K562 (cell line): ENCODE data around the gene DYSF. TPM values are rescaled to one million over a fixed set of nuclear protein-coding genes. Genes with fewer than 3 reads are reported as not detected.

Source experiments
- ATAC-seq: fragments of 200-7000 bp; cut with Tn5 transposase; 3 replicates; pipeline ENCODE4 v1.9.1; 2020; ENCODE audit warnings: moderate library complexity
- BruUV-seq: library from RNA; stranded (reverse); fragments of 400-500 nt; replicated peaks from 2 replicates; lab custom pipeline; 2021; lab: Mats Ljungman, UMichigan
- CTCF ChIA-PET: fragments of 300-600 bp; formaldehyde crosslinking; extraction: SDS; loops from one replicate; lab custom pipeline; 2021; ENCODE audit warnings: low intra/inter-chr PET ratio; lab: Yijun Ruan, JAX
- POLR2A ChIA-PET: fragments of 300-600, 350-650 bp; sonication (Branson Sonifier 250); formaldehyde crosslinking; extraction: SDS; loops from one replicate; lab custom pipeline; 2021; ENCODE audit warnings: antibody characterized with exemption, inconsistent platforms; lab: Yijun Ruan, JAX
- DNase-seq, 4 experiments: peaks; one replicate each; pipeline versions ENCODE4 v3.0.0 to v3.0.0-alpha.2; 2011 to 2018; ENCODE audit warnings: low spot score in 3 of 4, mixed read lengths in 3 of 4; ENCODE audit errors: extremely low read depth in 1 of 4
- FAIRE-seq: peaks from 2 replicates; lab custom pipeline; 2011; peaks lifted over from hg19 to GRCh38; lab: Jason Lieb, UNC
- H2AFZ ChIP-seq: 2 replicates; pipeline ENCODE4 v1.6.0; 2011; ENCODE audit warnings: low read depth, low read length, control low read depth, inconsistent platforms
- H3K27ac ChIP-seq: fragments of 200-600 bp; 3 replicates; pipeline ENCODE4 v1.8.0; 2011; ENCODE audit warnings: low read depth, mild to moderate bottlenecking, control low read depth, inconsistent platforms, low read length, moderate library complexity, mixed read lengths; ENCODE audit errors: extremely low read depth
- H3K27me3 ChIP-seq, 2 experiments: fragments of 300-600 bp in 1 of 2; 2 replicates in 1 of 2; 3 replicates in 1 of 2; pipeline versions ENCODE4 v1.6.0 to v1.8.0; 2011; ENCODE audit warnings: inconsistent platforms in 2 of 2, low read length in 2 of 2, mild to moderate bottlenecking in 1 of 2, mixed read lengths in 1 of 2, moderate library complexity in 1 of 2; ENCODE audit not compliant: control insufficient read depth in 2 of 2, insufficient read depth in 2 of 2
- H3K36me3 ChIP-seq: fragments of 300-600 bp; 3 replicates; pipeline ENCODE4 v1.8.0; 2011; ENCODE audit warnings: mild to moderate bottlenecking, low read length, inconsistent platforms; ENCODE audit not compliant: control insufficient read depth, insufficient read depth
- H3K4me1 ChIP-seq, 2 experiments: fragments of 200-600 bp in 1 of 2; replicated peaks in 1 of 2; 2 replicates in 1 of 2; 3 replicates in 1 of 2; pipeline versions ENCODE4 v1.5.1 to v1.8.0; 2011; ENCODE audit warnings: inconsistent platforms in 2 of 2, low read length in 2 of 2, mild to moderate bottlenecking in 1 of 2, mixed read lengths in 1 of 2, moderate library complexity in 1 of 2; ENCODE audit not compliant: control insufficient read depth in 2 of 2, insufficient read depth in 2 of 2
- H3K4me2 ChIP-seq: 2 replicates; pipeline ENCODE4 v1.6.1; 2011; ENCODE audit warnings: low read length, control low read depth, inconsistent platforms, mixed read lengths; ENCODE audit not compliant: insufficient read depth
- H3K4me3 ChIP-seq: fragments of 200-600 bp; sonication (generic), shearing (Covaris generic); 2 replicates; pipeline ENCODE4 v1.5.1; 2016; ENCODE audit warnings: control low read depth, inconsistent platforms
- H3K79me2 ChIP-seq: fragments of 200-600 bp; 3 replicates; pipeline ENCODE4 v1.8.0; 2011; ENCODE audit warnings: low read length, inconsistent platforms; ENCODE audit not compliant: control insufficient read depth, insufficient read depth
- H3K9ac ChIP-seq, 2 experiments: 2 replicates each; pipeline versions ENCODE4 v1.6.0 to v1.6.1; 2011; ENCODE audit warnings: low read depth in 2 of 2, low read length in 2 of 2, control low read depth in 1 of 2, inconsistent platforms in 1 of 2, mild to moderate bottlenecking in 1 of 2, mixed read lengths in 1 of 2; ENCODE audit not compliant: insufficient read depth in 1 of 2
- H3K9me1 ChIP-seq: one replicate; pipeline ENCODE4 v1.6.0; 2011; ENCODE audit warnings: inconsistent platforms, mild to moderate bottlenecking, low read length, moderate library complexity; ENCODE audit not compliant: control insufficient read depth, insufficient read depth
- H3K9me3 ChIP-seq: replicated peaks from 2 replicates; pipeline ENCODE4 v1.5.1; 2011; ENCODE audit warnings: low read depth, low read length, inconsistent platforms; ENCODE audit not compliant: control insufficient read depth, insufficient read depth
- H4K20me1 ChIP-seq: replicated peaks from 2 replicates; pipeline ENCODE4 v1.6.1; 2011; ENCODE audit warnings: low read length, inconsistent platforms, mixed read lengths; ENCODE audit not compliant: control insufficient read depth, insufficient read depth
- ARID2 ChIP-seq: fragments of 450-650 bp; IDR thresholded peaks from 2 replicates; pipeline ENCODE4 v1.6.1; 2017; ENCODE audit warnings: antibody characterized with exemption, mild to moderate bottlenecking
- BDP1 ChIP-seq: IDR thresholded peaks from 3 replicates; pipeline ENCODE4 v1.6.1; 2011; ENCODE audit not compliant: insufficient read length, insufficient read depth
- HOXB6 ChIP-seq: fragments of 250-450 bp; sonication (Bioruptor Pico); IDR thresholded peaks from 2 replicates; pipeline ENCODE4 v1.5.1; 2022; ENCODE audit warnings: mild to moderate bottlenecking, borderline replicate concordance
- SMARCB1 ChIP-seq: IDR thresholded peaks from 2 replicates; pipeline ENCODE4 v1.6.1; 2011; ENCODE audit warnings: improper control_type of control experiment, low read depth; ENCODE audit not compliant: insufficient read length
- TGIF2 ChIP-seq: sonication (generic); formaldehyde crosslinking; IDR thresholded peaks from 2 replicates; pipeline ENCODE4 v1.8.1; 2022; ENCODE audit warnings: mild to moderate bottlenecking, missing genetic modification reagents, moderate library complexity
- ZNF41 ChIP-seq: fragments of 250-450 bp; sonication (Bioruptor Pico); conservative IDR thresholded peaks from 2 replicates; pipeline ENCODE4 v1.4.0; 2020; ENCODE audit warnings: mild to moderate bottlenecking
- WGBS: fragments of 100-300 bp; shearing (Covaris generic); methylation state at CpG from one replicate; pipeline ENCODE4 v1.1.6; 2016; ENCODE audit warnings: low coverage, mixed read lengths; ENCODE audit not compliant: insufficient coverage; ENCODE audit errors: missing lambda C conversion rate; 5-methylcytosine and 5-hydroxymethylcytosine counted together
- in situ Hi-C: fragments of 300-500 bp; cut with MboI; formaldehyde crosslinking; loops from 4 replicates; pipeline ENCODE4 v1.15.0; 2018; ENCODE audit warnings: inconsistent platforms, mixed read lengths
- intact Hi-C: fragments of 100-400 bp; cut with micrococcal nuclease; formaldehyde crosslinking; loops from 2 replicates; pipeline ENCODE4 v1.14.2; 2022
- polyA plus RNA-seq, 8 experiments: library from polyadenylated mRNA; depleted of rRNA in 4 of 8; stranded (reverse) in 5 of 8; unstranded in 3 of 8; fragments of >200 nt; fragmentation: Nextera tagmentation in 2 of 8; fragmentation: Illumina TruSeq in 1 of 8; extraction: Ambion mirVana in 2 of 8; extraction: Trizol in 1 of 8; gene quantifications; 2 replicates each; pipeline versions ENCODE4 v1.2.1 to v1.2.3, GENCODE V29; 2011 to 2014; ENCODE audit warnings: inconsistent platforms in 1 of 8, missing spikeins in 1 of 8
- total RNA-seq, 7 experiments: library from RNA; depleted of rRNA in 6 of 7; stranded (reverse); fragments of >200 nt in 6 of 7; fragmentation: Illumina TruSeq in 2 of 7; extraction: Trizol in 2 of 7; gene quantifications; 2 replicates each; pipeline versions ENCODE4 v1.2.1 to v1.2.3, GENCODE V29; 2011 to 2021; ENCODE audit warnings: low replicate concordance in 1 of 7
- TF ChIP-seq, protein P1 (sequence below): IDR thresholded peaks from 2 replicates; pipeline ENCODE4 v1.6.1; 2012; ENCODE audit warnings: low read depth, low read length, improper control_type of control experiment, borderline replicate concordance
- TF ChIP-seq, protein P2 (sequence below): fragments of 250-450 bp; sonication (Bioruptor Pico); IDR thresholded peaks from 2 replicates; pipeline ENCODE4 v1.9.0; 2021; ENCODE audit warnings: mild to moderate bottlenecking, inconsistent platforms

The DYSF gene
- total and polyA plus RNA-seq, 9 of the 15 experiments (the other 6 are each of a cell fraction or from before 2014, with no cell fraction given): 0.01 to 0.80 (median 0.29) TPM

DNA sequence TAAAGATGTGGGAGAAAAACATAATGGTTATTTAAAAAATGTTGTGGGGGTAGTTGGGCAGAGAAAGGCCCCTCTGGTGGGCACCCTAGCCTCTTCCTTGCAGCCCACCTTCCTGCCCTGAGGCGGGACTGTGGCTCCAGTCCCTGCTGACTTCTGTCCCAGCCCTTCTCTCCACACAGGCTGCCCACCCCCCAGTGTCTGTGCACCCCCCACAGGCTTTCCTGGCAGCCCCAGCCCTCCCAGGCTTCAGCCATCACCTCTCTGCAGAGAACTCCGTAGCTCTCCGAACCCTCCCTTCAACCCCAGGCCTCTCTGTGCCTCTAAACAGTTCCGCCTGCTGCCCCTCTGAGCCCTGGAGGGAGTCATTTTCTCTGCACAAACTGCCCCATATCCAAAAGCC lies 75.4 kb downstream of the DYSF start:
- Histone ChIP-seq H3K4me1 (no peaks in the 10 kb centered on the region; a peak in 1 of 5 replicates), H4K20me1 (0 out of 2 replicates have a peak, but pooled peaks cover 12% of the 10 kb centered on the region), H3K9ac (no peak overlapping the region), H3K4me3 (no peak overlapping the region), H3K36me3 (no peaks in the 10 kb centered on the region), H3K9me1 (no peaks in the 10 kb centered on the region), H3K4me2 (no peak overlapping the region), H2AFZ (no peak overlapping the region), H3K79me2 (no peaks in the 10 kb centered on the region), H3K9me3 (no peaks in the 10 kb centered on the region), H3K27ac (no peak overlapping the region), H3K27me3 (peaks cover 14 to 41% of the 10 kb centered on the region in 2 experiments; a peak in 4 of 5 replicates)
- CTCF ChIA-PET: interaction anchor here (0.7 kb wide), 1 partner anchor 477 kb away, joined by 4 read pairs; no protein-coding TSS in a partner anchor
- in situ Hi-C loops (loop anchor here (25.0 kb wide), 1 partner anchor 1059 kb away; no protein-coding TSS in a partner anchor), intact Hi-C loops (no loop called here)
- FAIRE-seq (no peak), ATAC-seq (no peak), DNase-seq (no peak)
- POLR2A ChIA-PET: no interaction called here
- TF ChIP-seq BDP1 (no peak), TGIF2 (CRISPR knock-in tag) (no peak), ZNF41 (CRISPR knock-in tag) (no peak), HOXB6 (no peak), SMARCB1 (no peak), ARID2 (no peak)
- TF ChIP-seq, protein P1, sequence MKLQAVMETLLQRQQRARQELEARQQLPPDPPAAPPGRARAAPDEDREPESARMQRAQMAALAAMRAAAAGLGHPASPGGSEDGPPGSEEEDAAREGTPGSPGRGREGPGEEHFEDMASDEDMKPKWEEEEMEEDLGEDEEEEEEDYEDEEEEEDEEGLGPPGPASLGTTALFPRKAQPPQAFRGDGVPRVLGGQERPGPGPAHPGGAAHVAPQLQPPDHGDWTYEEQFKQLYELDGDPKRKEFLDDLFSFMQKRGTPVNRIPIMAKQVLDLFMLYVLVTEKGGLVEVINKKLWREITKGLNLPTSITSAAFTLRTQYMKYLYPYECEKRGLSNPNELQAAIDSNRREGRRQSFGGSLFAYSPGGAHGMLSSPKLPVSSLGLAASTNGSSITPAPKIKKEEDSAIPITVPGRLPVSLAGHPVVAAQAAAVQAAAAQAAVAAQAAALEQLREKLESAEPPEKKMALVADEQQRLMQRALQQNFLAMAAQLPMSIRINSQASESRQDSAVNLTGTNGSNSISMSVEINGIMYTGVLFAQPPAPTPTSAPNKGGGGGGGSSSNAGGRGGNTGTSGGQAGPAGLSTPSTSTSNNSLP: no peak
- TF ChIP-seq, protein P2, sequence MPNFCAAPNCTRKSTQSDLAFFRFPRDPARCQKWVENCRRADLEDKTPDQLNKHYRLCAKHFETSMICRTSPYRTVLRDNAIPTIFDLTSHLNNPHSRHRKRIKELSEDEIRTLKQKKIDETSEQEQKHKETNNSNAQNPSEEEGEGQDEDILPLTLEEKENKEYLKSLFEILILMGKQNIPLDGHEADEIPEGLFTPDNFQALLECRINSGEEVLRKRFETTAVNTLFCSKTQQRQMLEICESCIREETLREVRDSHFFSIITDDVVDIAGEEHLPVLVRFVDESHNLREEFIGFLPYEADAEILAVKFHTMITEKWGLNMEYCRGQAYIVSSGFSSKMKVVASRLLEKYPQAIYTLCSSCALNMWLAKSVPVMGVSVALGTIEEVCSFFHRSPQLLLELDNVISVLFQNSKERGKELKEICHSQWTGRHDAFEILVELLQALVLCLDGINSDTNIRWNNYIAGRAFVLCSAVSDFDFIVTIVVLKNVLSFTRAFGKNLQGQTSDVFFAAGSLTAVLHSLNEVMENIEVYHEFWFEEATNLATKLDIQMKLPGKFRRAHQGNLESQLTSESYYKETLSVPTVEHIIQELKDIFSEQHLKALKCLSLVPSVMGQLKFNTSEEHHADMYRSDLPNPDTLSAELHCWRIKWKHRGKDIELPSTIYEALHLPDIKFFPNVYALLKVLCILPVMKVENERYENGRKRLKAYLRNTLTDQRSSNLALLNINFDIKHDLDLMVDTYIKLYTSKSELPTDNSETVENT (CRISPR knock-in tag): no peak
- BruUV-seq: no TSS peak
- 3% methylated on average over 4 of the region's 4 CpGs for WGBS
